Colon (tissue), 2 donors: Measurements from ENCODE around the gene PCDH9.

Source experiments
- FAIRE-seq: peaks from 2 replicates; lab custom pipeline; 2012; peaks lifted over from hg19 to GRCh38; lab: Jason Lieb, UNC
- donor health status: control.
- donor health status: control.

Gene PCDH9

GRCh38 chr13:66520511-66521355 lies 709.4 kb downstream of the PCDH9 start:
- no peak for FAIRE-seq

- FAIRE-seq: no peak
Observed at GRCh38 chr13:66519259-66519658, 710.9 kb downstream of the PCDH9 start.

GRCh38 chr13:66518068-66518467 lies 712.1 kb downstream of the PCDH9 start:
- FAIRE-seq: no peak

- FAIRE-seq: no peak
Observed at GRCh38 chr13:66513728-66514127, 716.4 kb downstream of the PCDH9 start.

DNA sequence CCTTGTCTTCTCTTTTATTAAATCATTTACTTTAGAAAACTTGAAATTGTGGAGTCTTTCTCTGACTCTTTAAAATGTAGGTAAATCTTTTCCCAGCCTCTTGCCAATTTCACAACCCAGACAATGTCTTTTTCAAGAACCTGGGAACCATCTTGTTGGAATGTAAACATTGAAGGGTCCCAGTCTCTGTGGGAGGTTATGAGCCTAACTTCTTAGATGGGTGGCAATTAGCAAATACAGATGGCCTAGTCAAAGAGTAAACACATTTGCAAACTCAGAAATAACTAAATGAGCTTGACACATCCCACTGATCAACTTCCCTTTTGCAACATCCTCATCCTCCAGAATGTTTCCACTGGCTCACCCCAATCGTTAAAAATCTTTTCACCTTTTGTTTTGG lies 721.0 kb downstream of the PCDH9 start:
- FAIRE-seq: no peak

DNA sequence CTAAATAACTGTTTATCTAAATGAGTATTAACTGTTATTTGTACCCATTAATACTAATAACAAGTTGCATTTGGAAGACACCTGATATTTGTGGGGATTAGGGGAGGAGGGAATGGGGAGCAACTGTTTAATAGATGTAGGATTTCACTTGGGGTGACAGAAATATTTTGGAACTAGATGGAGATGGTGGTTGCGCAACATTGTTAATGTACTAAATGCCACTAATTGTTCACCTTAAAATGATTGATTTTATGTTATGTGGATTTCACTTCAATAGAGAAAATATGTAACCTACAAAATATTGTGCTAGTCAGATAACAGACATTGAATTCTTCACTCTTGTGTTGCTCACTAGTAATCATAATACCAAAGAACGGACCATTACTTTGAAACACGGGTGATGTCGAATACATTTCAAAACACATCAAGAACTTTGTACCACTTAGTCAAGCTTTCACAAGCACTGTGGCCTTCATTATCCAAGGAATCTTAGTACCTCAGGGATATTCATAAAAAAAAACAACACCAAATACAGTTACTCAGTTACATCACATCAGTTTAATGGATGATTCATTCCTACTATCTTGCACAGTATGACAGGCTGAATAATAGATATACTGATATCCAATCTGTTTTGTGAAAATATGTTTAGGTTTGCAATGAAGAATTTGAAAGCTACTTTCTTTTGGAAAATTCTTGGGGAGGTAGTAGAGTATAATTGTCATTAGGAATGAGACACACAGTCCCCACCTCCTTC lies 721.8 kb downstream of the PCDH9 start:
- no peak for FAIRE-seq

DNA sequence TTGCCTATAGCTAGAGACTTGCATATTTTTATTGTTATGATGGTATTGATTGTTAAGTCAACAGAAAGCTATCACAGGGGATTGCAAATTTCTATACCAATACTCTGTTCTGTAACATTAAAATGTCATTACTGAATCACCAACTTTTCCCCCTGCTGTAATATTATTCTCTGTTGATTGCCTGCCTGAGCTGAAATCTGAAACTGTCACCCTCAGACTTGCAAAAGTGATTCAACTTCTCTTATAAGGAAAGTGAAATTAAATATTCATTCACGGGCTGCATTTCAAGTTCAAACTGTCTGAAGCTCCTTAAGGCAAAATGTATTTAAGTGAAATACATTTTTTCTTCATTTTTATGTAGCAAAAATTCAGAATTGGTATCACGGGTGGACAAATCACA lies 723.2 kb downstream of the PCDH9 start:
- FAIRE-seq: no peak

DNA sequence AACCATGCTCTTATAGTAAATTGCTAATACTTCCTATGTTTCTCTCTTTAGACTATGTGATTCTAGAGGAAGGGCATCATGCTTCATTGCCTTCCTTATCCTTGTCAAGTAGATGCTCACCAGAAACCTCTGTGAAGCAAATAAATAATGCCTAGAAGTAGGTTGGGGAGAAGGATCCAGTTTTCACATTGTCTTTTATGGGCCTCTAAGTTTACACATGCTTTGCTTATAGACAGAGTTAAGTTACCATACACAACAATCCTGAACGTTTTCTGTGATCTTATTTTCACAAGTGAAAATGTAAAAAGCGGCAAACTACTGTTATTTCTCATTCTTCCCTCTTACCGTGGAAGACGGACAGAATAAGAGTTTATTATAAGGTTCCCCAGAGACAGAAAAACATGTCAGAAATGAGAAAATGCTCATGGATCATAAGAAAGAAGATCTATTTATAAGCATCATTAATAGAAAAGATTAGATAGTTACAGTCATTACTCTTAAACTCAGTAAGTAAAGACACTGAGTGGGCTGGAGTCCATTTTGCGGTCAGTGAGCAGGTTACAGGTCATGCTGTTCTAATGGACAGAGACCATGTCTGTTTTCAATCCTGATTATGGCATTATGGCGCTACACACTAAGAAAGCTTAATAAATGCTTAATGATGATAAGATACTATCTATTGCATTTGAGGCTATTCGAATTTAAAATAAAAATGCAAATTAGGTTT lies 723.9 kb downstream of the PCDH9 start:
- no peak for FAIRE-seq

- FAIRE-seq: no peak
Observed at GRCh38 chr13:66503890-66504289, 726.2 kb downstream of the PCDH9 start.

- FAIRE-seq: no peak
Observed at GRCh38 chr13:66501181-66501580, 729.0 kb downstream of the PCDH9 start.

DNA sequence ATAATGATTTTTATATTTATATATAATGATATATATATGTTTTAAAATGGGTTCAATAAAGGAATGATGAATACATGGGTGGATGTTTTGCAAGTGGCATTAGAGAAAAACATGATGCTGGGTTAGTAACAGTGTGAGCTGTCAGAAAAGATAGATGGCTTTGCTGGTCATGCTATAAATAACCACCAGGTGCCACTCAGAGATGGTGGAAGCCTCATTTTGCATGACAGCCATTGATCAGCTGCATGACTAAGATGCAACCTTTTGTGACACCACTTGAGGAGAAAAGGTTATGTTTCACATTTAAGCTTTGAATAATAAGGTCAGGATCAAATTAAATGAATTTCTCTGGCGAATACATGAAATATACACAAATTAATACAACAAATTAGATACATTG lies 737.7 kb downstream of the PCDH9 start:
- FAIRE-seq: no peak

- no peak for FAIRE-seq
Observed at GRCh38 chr13:66491251-66491650, 738.9 kb downstream of the PCDH9 start.

GRCh38 chr13:66489586-66489985 lies 740.5 kb downstream of the PCDH9 start:
- no peak for FAIRE-seq

- no peak for FAIRE-seq
Observed at GRCh38 chr13:66489172-66489571, 741.0 kb downstream of the PCDH9 start.

- FAIRE-seq: no peak
Observed at GRCh38 chr13:66483712-66484111, 746.4 kb downstream of the PCDH9 start.

DNA sequence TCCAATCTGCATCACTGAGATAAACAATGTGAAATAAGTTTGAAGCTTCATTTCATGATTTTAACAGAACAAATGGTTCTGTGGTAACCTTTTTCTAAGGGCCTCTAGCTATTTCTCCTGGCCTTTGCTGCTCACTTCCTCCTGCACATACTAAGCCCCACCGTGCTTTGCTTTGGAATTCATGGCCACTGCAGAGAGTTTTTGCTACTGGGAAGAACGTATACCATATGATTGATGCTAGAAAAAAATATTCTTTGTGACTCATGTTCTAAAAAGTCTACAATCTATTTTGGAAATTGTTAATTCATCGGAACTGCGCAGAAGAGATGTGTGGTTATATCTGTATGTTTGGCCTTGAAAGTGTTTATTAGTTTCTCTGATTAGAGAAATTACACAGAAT lies 747.3 kb downstream of the PCDH9 start:
- no peak for FAIRE-seq

- FAIRE-seq: no peak
Observed at GRCh38 chr13:66477816-66478215, 752.3 kb downstream of the PCDH9 start.

DNA sequence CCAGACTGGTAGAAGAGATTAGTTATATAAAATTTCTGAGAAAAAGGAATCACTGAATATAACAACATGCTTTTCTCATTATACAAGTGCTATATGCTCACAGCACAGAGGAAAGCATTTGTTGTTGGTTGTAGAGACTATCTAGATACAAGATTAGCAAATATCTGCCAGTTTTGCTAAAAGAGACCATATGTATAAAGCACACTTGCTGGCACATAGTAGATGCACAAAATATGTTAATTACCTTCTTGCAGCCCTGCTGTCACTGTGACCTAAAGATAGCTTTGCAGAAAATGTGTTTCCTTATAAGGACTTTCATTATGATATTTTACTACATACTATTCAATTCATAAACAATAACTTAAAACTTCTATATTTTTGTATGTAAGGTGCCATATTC lies 755.1 kb downstream of the PCDH9 start:
- no peak for FAIRE-seq

GRCh38 chr13:66469745-66470144 lies 760.4 kb downstream of the PCDH9 start:
- FAIRE-seq: no peak

DNA sequence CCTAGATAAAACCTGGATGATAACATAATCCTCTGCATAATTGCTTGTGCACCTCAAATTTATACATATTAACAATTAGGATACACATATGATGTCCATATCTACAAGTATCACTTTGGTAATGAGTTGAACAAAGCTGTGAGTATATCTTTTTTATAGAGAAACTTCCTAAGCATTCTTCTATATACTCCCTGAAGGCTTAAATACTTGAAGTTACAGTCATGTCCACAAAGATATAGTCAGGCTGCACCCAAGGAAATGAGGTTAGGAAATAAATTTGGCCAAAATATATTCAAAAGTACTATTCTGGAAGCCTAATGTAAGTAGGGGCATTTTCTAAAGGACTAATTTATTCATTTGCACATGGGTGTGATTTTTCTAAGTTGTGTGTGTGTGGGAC lies 761.5 kb downstream of the PCDH9 start:
- FAIRE-seq: no peak

DNA sequence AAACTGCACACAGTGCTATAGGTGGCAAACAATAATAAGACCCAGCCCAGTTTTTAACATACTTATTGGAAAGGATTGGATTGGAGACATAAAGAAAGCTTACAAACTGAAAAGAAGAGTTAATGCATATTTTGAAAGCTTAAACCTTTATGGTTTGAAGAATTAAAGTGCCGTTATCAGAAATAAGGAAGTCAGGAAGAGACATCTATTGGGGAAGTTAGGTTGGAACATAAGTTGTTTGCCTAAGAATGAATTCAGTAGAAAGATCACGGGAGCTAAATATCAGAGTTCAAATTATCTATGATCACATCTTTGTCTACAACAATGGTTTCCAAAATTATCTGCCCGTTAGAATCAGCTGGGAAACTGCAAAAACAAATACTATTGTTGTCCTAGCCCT lies 767.9 kb downstream of the PCDH9 start:
- FAIRE-seq: no peak

- FAIRE-seq: no peak
Observed at GRCh38 chr13:66461021-66461420, 769.1 kb downstream of the PCDH9 start.

GRCh38 chr13:66459634-66460033 lies 770.5 kb downstream of the PCDH9 start:
- no peak for FAIRE-seq
